Mesenchymal stem cell (in vitro differentiated cells and primary cell): ENCODE measurements around the gene GRK6.

Experiments used
- DNase-seq: peaks from one replicate; pipeline ENCODE4 v3.0.0-alpha.2; 2013
- H2AFZ ChIP-seq: one replicate; pipeline ENCODE4 v1.6.1; 2013; ENCODE audit warnings: low read depth, mild to moderate bottlenecking, control low read depth, inconsistent platforms, low read length, moderate library complexity
- H2AK5ac ChIP-seq: 2 replicates; pipeline ENCODE4 v1.6.1; 2013; ENCODE audit warnings: low read length, moderate library complexity, mild to moderate bottlenecking, inconsistent platforms; ENCODE audit not compliant: severe bottlenecking
- H2BK120ac ChIP-seq: one replicate; pipeline ENCODE4 v1.6.1; 2013; ENCODE audit warnings: low read depth, mild to moderate bottlenecking, inconsistent platforms, low read length, moderate library complexity
- H2BK12ac ChIP-seq, 2 experiments: one replicate each; pipeline ENCODE4 v1.6.1; 2013; ENCODE audit warnings: inconsistent platforms in 2 of 2, low read length in 2 of 2, mild to moderate bottlenecking in 2 of 2, moderate library complexity in 2 of 2, control low read depth in 1 of 2
- H2BK15ac ChIP-seq: one replicate; pipeline ENCODE4 v1.6.1; 2013; ENCODE audit warnings: mild to moderate bottlenecking, low read depth, inconsistent platforms; ENCODE audit not compliant: poor library complexity, severe bottlenecking
- H2BK5ac ChIP-seq: 2 replicates; pipeline ENCODE4 v1.6.1; 2013; ENCODE audit warnings: low read depth, mild to moderate bottlenecking, low read length, control low read depth, inconsistent platforms; ENCODE audit not compliant: poor library complexity, severe bottlenecking
- H3K14ac ChIP-seq, 2 experiments: one replicate each; pipeline ENCODE4 v1.6.1; 2013; ENCODE audit warnings: inconsistent platforms in 2 of 2, low read length in 2 of 2, control low read depth in 1 of 2, mild to moderate bottlenecking in 1 of 2, moderate library complexity in 1 of 2
- H3K18ac ChIP-seq, 2 experiments: one replicate each; pipeline ENCODE4 v1.6.1; 2013; ENCODE audit warnings: inconsistent platforms in 2 of 2, low read length in 2 of 2, control low read depth in 1 of 2, low read depth in 1 of 2, mild to moderate bottlenecking in 1 of 2
- H3K23ac ChIP-seq, 2 experiments: one replicate each; pipeline ENCODE4 v1.6.1; 2013; ENCODE audit warnings: inconsistent platforms in 2 of 2, low read length in 2 of 2, mild to moderate bottlenecking in 2 of 2, moderate library complexity in 2 of 2, control low read depth in 1 of 2
- H3K27ac ChIP-seq: 2 replicates; pipeline ENCODE4 v1.5.1; 2013; ENCODE audit warnings: mild to moderate bottlenecking, moderate library complexity, low read length, control low read depth, inconsistent platforms; ENCODE audit not compliant: poor library complexity, severe bottlenecking
- H3K27me3 ChIP-seq, 2 experiments: 2 replicates each; pipeline versions ENCODE4 v1.6.1 to v1.7.0; 2013; ENCODE audit warnings: low read length in 2 of 2, mild to moderate bottlenecking in 2 of 2, moderate library complexity in 2 of 2, control low read depth in 1 of 2, inconsistent platforms in 1 of 2; ENCODE audit not compliant: control insufficient read depth in 1 of 2, insufficient read depth in 1 of 2
- H3K36me3 ChIP-seq, 2 experiments: 2 replicates each; pipeline versions ENCODE4 v1.6.1 to v1.7.0; 2013; ENCODE audit warnings: low read length in 2 of 2, control low read depth in 1 of 2, inconsistent platforms in 1 of 2, low read depth in 1 of 2, mild to moderate bottlenecking in 1 of 2; ENCODE audit not compliant: insufficient read depth in 2 of 2, control insufficient read depth in 1 of 2
- H3K4ac ChIP-seq, 2 experiments: one replicate each; pipeline ENCODE4 v1.6.1; 2013; ENCODE audit warnings: inconsistent platforms in 2 of 2, low read length in 2 of 2, mild to moderate bottlenecking in 2 of 2, moderate library complexity in 2 of 2, control low read depth in 1 of 2, low read depth in 1 of 2
- H3K4me1 ChIP-seq: 2 replicates; pipeline ENCODE4 v1.6.1; 2013; ENCODE audit warnings: low read depth, low read length, control low read depth; ENCODE audit not compliant: control insufficient read depth, insufficient read depth
- H3K4me2 ChIP-seq: 2 replicates; pipeline ENCODE4 v1.6.1; 2013; ENCODE audit warnings: low read length, mild to moderate bottlenecking, inconsistent platforms; ENCODE audit not compliant: poor library complexity, severe bottlenecking
- H3K4me3 ChIP-seq, 2 experiments: 2 replicates each; pipeline versions ENCODE4 v1.5.1 to v1.7.0; 2013; ENCODE audit warnings: low read length in 2 of 2, mild to moderate bottlenecking in 2 of 2, control low read depth in 1 of 2, low read depth in 1 of 2; ENCODE audit not compliant: insufficient read depth in 1 of 2
- H3K79me1 ChIP-seq: replicated peaks from 2 replicates; pipeline ENCODE4 v1.6.1; 2013; ENCODE audit warnings: mild to moderate bottlenecking, control low read depth, low read length, inconsistent platforms; ENCODE audit not compliant: poor library complexity, severe bottlenecking
- H3K9ac ChIP-seq: 2 replicates; pipeline ENCODE4 v1.7.0; 2013; ENCODE audit warnings: mild to moderate bottlenecking, low read length, moderate library complexity
- H3K9me3 ChIP-seq: 2 replicates; pipeline ENCODE4 v1.7.0; 2013; ENCODE audit warnings: mild to moderate bottlenecking, low read length; ENCODE audit not compliant: control insufficient read depth
- H4K8ac ChIP-seq: one replicate; pipeline ENCODE4 v1.6.1; 2013; ENCODE audit warnings: inconsistent platforms, mild to moderate bottlenecking, low read length, moderate library complexity
- H4K91ac ChIP-seq: one replicate; pipeline ENCODE4 v1.6.1; 2013; ENCODE audit warnings: mild to moderate bottlenecking, low read length, inconsistent platforms
- WGBS: methylation state at CpG from one replicate; pipeline ENCODE4 v1.1.7; 2013; ENCODE audit warnings: mixed read lengths; 5-methylcytosine and 5-hydroxymethylcytosine counted together

Gene GRK6

DNA sequence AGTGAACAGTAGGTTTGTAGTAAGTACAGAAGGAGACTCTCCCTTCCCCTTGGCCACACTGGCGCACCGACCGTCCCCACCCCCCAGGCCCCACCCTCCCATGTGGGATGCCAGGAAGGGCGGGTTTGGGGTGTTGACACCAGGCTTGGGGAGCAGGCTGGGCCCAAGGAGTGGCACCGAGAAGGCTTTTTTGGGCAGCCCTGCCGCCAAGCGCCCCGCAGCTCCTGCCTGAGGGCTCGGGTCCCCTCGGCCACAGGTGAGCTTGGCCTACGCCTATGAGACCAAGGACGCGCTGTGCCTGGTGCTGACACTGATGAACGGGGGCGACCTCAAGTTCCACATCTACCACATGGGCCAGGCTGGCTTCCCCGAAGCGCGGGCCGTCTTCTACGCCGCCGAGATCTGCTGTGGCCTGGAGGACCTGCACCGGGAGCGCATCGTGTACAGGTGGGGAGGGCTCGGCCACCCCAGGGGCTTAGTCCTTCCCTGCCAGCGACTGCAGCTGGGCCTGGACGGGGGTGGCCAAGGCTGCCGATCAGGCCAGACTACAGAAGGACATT lies 7.3 kb downstream of the GRK6 start:
- no peak overlapping the region for H3K27ac ChIP-seq
- peak overlapping the region; percentile 2 for H3K9ac ChIP-seq
- H3K4me1 ChIP-seq, result peaks cover 6% of the 10 kb centered on the region
- no peak overlapping the region for H2BK15ac ChIP-seq
- H2BK120ac ChIP-seq, result no peak overlapping the region
- H4K91ac ChIP-seq, result no peak overlapping the region
- H2AK5ac ChIP-seq, result no peak overlapping the region
- H3K23ac ChIP-seq, result peak overlapping the region in 1 of 2 experiments; percentile 70
- H3K36me3 ChIP-seq, result peaks cover 66 to 78% of the 10 kb centered on the region in 2 experiments
- H3K9me3 ChIP-seq, result no peaks in the 10 kb centered on the region
- H3K4me2 ChIP-seq, result no peak overlapping the region
- H2BK12ac ChIP-seq, result no peak overlapping the region
- DNase-seq, result no peak
- no peak overlapping the region for H2BK5ac ChIP-seq
- H3K27me3 ChIP-seq, result no peaks in the 10 kb centered on the region
- no peak overlapping the region for H4K8ac ChIP-seq
- H3K18ac ChIP-seq, result no peak overlapping the region
- H2AFZ ChIP-seq, result no peak overlapping the region
- no peak overlapping the region for H3K4ac ChIP-seq
- 97% methylated on average over 26 of the region's 29 CpGs for WGBS
- H3K4me3 ChIP-seq, result no peak overlapping the region
- H3K79me1 ChIP-seq, result peaks cover 26% of the 10 kb centered on the region
- no peak overlapping the region for H3K14ac ChIP-seq

DNA sequence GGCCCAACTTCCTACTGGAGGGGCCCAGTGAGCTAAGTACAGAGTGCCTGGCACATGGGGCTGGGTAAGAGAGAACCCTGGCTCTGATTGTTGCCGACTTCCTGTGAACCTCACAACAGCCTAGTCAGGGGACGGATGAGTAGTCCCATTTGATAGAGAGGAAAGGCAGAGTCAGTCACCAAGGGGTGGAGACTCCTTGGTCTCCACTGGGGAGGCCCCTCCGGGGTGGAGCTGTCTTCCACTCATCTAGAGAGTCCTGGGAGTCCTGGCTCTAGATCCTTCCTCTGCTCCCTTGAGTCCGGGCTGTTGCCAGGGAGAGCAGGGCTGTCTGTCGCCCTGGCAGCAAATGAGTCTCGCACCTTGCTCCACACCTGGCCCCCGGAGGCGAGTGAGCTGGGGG lies 8.0 kb downstream of the GRK6 start:
- H2BK5ac ChIP-seq, result no peak overlapping the region
- no peak overlapping the region for H3K27ac ChIP-seq
- no peak overlapping the region for H3K18ac ChIP-seq
- DNase-seq, result no peak
- no peak overlapping the region for H2AK5ac ChIP-seq
- H3K23ac ChIP-seq, result no peak overlapping the region
- H3K4me3 ChIP-seq, result no peak overlapping the region
- H4K91ac ChIP-seq, result no peak overlapping the region
- peaks cover 2% of the 10 kb centered on the region for H3K4me1 ChIP-seq
- peak overlapping the region; percentile 2 for H3K9ac ChIP-seq
- H3K4ac ChIP-seq, result no peak overlapping the region
- H3K14ac ChIP-seq, result no peak overlapping the region
- H3K27me3 ChIP-seq, result no peaks in the 10 kb centered on the region
- WGBS, result 93% methylated on average over 8 of the region's 8 CpGs
- no peak overlapping the region for H2BK12ac ChIP-seq
- no peak overlapping the region for H3K4me2 ChIP-seq
- no peak overlapping the region for H2AFZ ChIP-seq
- peaks cover 21% of the 10 kb centered on the region for H3K79me1 ChIP-seq
- H2BK120ac ChIP-seq, result no peak overlapping the region
- H3K36me3 ChIP-seq, result peaks cover 69 to 78% of the 10 kb centered on the region in 2 experiments
- no peaks in the 10 kb centered on the region for H3K9me3 ChIP-seq
- no peak overlapping the region for H4K8ac ChIP-seq
- H2BK15ac ChIP-seq, result no peak overlapping the region

DNA sequence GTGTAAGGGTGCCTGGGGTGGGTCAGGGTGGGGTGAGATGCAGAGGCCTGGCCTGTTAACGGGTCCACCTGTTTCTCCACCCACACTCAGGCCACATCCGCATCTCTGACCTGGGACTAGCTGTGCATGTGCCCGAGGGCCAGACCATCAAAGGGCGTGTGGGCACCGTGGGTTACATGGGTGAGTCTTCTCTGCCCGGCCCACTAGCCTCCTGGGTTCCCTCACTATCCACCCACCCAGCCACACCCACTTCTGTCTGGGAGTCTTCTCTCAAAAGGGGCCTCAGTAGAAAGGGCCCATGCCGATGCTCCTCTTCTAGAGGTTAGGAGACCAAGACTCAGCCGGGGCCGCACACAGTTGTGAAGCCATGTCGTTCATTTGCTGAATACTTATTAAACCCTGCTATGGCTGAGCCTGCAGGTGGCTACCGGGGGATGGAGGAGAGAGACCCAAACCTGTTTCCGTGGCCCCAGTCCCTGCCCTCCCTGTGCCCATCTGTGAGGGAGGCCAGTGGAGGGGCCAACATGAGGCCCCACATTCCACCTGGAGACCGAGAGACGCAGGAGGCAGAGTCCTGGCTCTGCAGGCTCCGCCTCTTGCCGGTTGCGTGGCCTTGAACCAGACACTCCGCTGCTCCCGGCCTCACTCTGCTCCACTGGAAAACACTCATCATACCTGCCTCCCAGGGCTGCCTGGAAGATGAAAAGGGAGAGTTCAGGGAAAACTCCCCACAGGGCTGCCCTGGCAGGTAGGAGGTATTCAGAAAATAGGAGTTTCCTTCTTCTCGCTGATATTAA lies 8.7 kb downstream of the GRK6 start:
- whole genome bisulfite sequencing, result 94% methylated on average over 18 of the region's 20 CpGs
- no peak overlapping the region for H2BK120ac ChIP-seq
- no peaks in the 10 kb centered on the region for H3K4me1 ChIP-seq
- H2BK5ac ChIP-seq, result no peak overlapping the region
- peaks cover 69 to 77% of the 10 kb centered on the region in 2 experiments for H3K36me3 ChIP-seq
- DNase-seq, result no peak
- H4K91ac ChIP-seq, result no peak overlapping the region
- H3K27ac ChIP-seq, result no peak overlapping the region
- H3K4me2 ChIP-seq, result no peak overlapping the region
- H3K27me3 ChIP-seq, result no peaks in the 10 kb centered on the region
- H2BK15ac ChIP-seq, result no peak overlapping the region
- no peak overlapping the region for H4K8ac ChIP-seq
- no peak overlapping the region for H3K4ac ChIP-seq
- H3K9ac ChIP-seq, result no peak overlapping the region
- H2BK12ac ChIP-seq, result no peak overlapping the region
- peaks cover 16% of the 10 kb centered on the region for H3K79me1 ChIP-seq
- H3K23ac ChIP-seq, result no peak overlapping the region
- no peak overlapping the region for H2AK5ac ChIP-seq
- no peak overlapping the region for H3K18ac ChIP-seq
- no peak overlapping the region for H2AFZ ChIP-seq
- no peak overlapping the region for H3K4me3 ChIP-seq
- no peak overlapping the region for H3K14ac ChIP-seq
- H3K9me3 ChIP-seq, result no peaks in the 10 kb centered on the region

DNA sequence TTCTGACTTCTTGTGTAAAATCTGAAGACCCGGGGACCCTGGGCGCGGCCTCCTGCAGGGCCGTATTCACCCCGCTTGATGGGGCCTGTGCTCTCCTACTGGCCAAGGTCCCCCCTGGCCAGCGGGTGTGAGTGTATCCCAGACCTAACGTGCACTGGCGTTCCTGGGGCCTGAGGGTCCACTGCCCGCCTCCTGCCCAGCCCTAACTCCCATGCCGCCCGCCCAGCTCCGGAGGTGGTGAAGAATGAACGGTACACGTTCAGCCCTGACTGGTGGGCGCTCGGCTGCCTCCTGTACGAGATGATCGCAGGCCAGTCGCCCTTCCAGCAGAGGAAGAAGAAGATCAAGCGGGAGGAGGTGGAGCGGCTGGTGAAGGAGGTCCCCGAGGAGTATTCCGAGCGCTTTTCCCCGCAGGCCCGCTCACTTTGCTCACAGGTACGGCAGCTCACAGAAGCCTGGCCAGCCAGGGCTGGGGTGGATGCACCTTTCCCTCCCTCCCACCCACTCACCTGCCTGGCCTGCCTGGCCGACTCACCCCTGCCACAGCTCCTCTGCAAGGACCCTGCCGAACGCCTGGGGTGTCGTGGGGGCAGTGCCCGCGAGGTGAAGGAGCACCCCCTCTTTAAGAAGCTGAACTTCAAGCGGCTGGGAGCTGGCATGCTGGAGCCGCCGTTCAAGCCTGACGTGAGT lies 9.5 kb downstream of the GRK6 start:
- H3K36me3 ChIP-seq, result peaks cover 63 to 77% of the 10 kb centered on the region in 2 experiments
- H3K27me3 ChIP-seq, result no peaks in the 10 kb centered on the region
- no peak overlapping the region for H3K4ac ChIP-seq
- no peak overlapping the region for H3K23ac ChIP-seq
- no peak overlapping the region for H4K91ac ChIP-seq
- H3K9me3 ChIP-seq, result no peaks in the 10 kb centered on the region
- H3K14ac ChIP-seq, result no peak overlapping the region
- H2BK15ac ChIP-seq, result no peak overlapping the region
- H2BK120ac ChIP-seq, result no peak overlapping the region
- H3K9ac ChIP-seq, result no peak overlapping the region
- 97% methylated on average over 36 of the region's 37 CpGs for WGBS
- peak overlapping the region; percentile 19 for H4K8ac ChIP-seq
- H2AK5ac ChIP-seq, result no peak overlapping the region
- no peak overlapping the region for H3K4me3 ChIP-seq
- H2BK12ac ChIP-seq, result no peak overlapping the region
- H2AFZ ChIP-seq, result no peak overlapping the region
- no peaks in the 10 kb centered on the region for H3K4me1 ChIP-seq
- H3K4me2 ChIP-seq, result no peak overlapping the region
- H2BK5ac ChIP-seq, result no peak overlapping the region
- peaks cover 9% of the 10 kb centered on the region for H3K79me1 ChIP-seq
- no peak overlapping the region for H3K27ac ChIP-seq
- no peak overlapping the region for H3K18ac ChIP-seq
- no peak for DNase-seq
